Dedifferentiated amniotic fluid mesenchymal stem cell (primary cell): ENCODE results near the gene CADM1.

Source experiments
- DNase-seq: peaks from one replicate; pipeline ENCODE4 v3.0.0-alpha.2; 2016; ENCODE audit errors: extremely low spot score

Gene CADM1

GRCh38 chr11:115279813-115280761 is 224.1 kb downstream of the CADM1 start:
- no peak for DNase-seq

- no peak for DNase-seq
Observed at GRCh38 chr11:115276799-115277198, 227.4 kb downstream of the CADM1 start.

- DNase-seq: no peak
Observed at GRCh38 chr11:115276191-115276590, 228.0 kb downstream of the CADM1 start.

GRCh38 chr11:115275045-115275444 is 229.2 kb downstream of the CADM1 start:
- no peak for DNase-seq

GRCh38 chr11:115272925-115273324 is 231.3 kb downstream of the CADM1 start:
- DNase-seq: no peak

GRCh38 chr11:115271643-115272042 is 232.6 kb downstream of the CADM1 start:
- no peak for DNase-seq

- DNase-seq: no peak
Observed at GRCh38 chr11:115269191-115269950, 234.8 kb downstream of the CADM1 start.

- DNase-seq: no peak
Observed at GRCh38 chr11:115267871-115268270, 236.3 kb downstream of the CADM1 start.

GRCh38 chr11:115267238-115267781 is 236.9 kb downstream of the CADM1 start:
- no peak for DNase-seq

- no peak for DNase-seq
Observed at GRCh38 chr11:115266066-115266639, 238.1 kb downstream of the CADM1 start.

GRCh38 chr11:115263799-115264656 is 240.2 kb downstream of the CADM1 start:
- DNase-seq: no peak

GRCh38 chr11:115258216-115258615 is 246.0 kb downstream of the CADM1 start:
- no peak for DNase-seq

- DNase-seq: no peak
Observed at GRCh38 chr11:115257678-115258077, 246.5 kb downstream of the CADM1 start.

- DNase-seq: no peak
Observed at GRCh38 chr11:115257270-115257669, 246.9 kb downstream of the CADM1 start.

GRCh38 chr11:115256397-115257197 is 247.6 kb downstream of the CADM1 start:
- no peak for DNase-seq

GRCh38 chr11:115255006-115255762 is 249.0 kb downstream of the CADM1 start:
- no peak for DNase-seq

- DNase-seq: no peak
Observed at GRCh38 chr11:115251126-115251525, 253.1 kb downstream of the CADM1 start.

GRCh38 chr11:115249061-115249578 is 255.1 kb downstream of the CADM1 start:
- no peak for DNase-seq

- DNase-seq: no peak
Observed at GRCh38 chr11:115247953-115248352, 256.3 kb downstream of the CADM1 start.
